Fibroblast of mammary gland (primary cell): ENCODE measurements around the gene MFN2.

Experiments
- DNase-seq: peaks from one replicate; pipeline ENCODE4 v3.0.0-alpha.2; 2010; ENCODE audit warnings: low read depth
- H3K4me3 ChIP-seq: 2 replicates; pipeline ENCODE4 v1.5.1; 2011; ENCODE audit warnings: low read depth, mild to moderate bottlenecking, low read length, moderate library complexity; ENCODE audit not compliant: control insufficient read depth
- CTCF ChIP-seq: conservative IDR thresholded peaks from 2 replicates; pipeline ENCODE4 v1.5.1; 2011; ENCODE audit warnings: low read depth, low read length, inconsistent platforms; ENCODE audit not compliant: control insufficient read depth, insufficient read depth

The MFN2 gene

GRCh38 chr1:12010746-12011570, 30.7 kb downstream of the MFN2 start:
- H3K4me3 ChIP-seq = no peak overlapping the region
- TF ChIP-seq CTCF = no peak
- no peak for DNase-seq

GRCh38 chr1:12011998-12012397, 31.8 kb downstream of the MFN2 start:
- no peak overlapping the region for H3K4me3 ChIP-seq
- no peak for TF ChIP-seq CTCF
- DNase-seq = no peak

- no peak for DNase-seq
- no peak for TF ChIP-seq CTCF
- no peak overlapping the region for H3K4me3 ChIP-seq
Measured at GRCh38 chr1:12012560-12013316, 32.5 kb downstream of the MFN2 start.

GRCh38 chr1:12014141-12014991, 34.1 kb downstream of the MFN2 start:
- TF ChIP-seq CTCF = peak; percentile 9
- DNase-seq = peak; percentile 43
- H3K4me3 ChIP-seq = no peak overlapping the region

GRCh38 chr1:12015001-12015491, 34.8 kb downstream of the MFN2 start:
- DNase-seq = peak; percentile 37
- no peak for TF ChIP-seq CTCF

GRCh38 chr1:12015499-12015898, 35.3 kb downstream of the MFN2 start:
- no peak for DNase-seq
- no peak overlapping the region for H3K4me3 ChIP-seq
- no peak for TF ChIP-seq CTCF

More at GRCh38 chr1:12015001-12015491, 34.8 kb downstream of the MFN2 start:
- no peak overlapping the region for H3K4me3 ChIP-seq
